Central memory CD4-positive, alpha-beta T cell (primary cell): ENCODE measurements around the gene SLTM.
A peak's percentile ranks its signal among the peaks of the same experiment; 100 is the strongest.
"Not testable (repeated sequence)": the region's sequence is repeated elsewhere in the genome, so short reads cannot be mapped to it uniquely, and the experiment has no call there.

Source experiments
- DNase-seq: peaks from one replicate; pipeline ENCODE4 v3.0.0; 2022
- total RNA-seq, 3 experiments: gene quantifications; one replicate each; lab custom pipeline; 2026; lab: John Stamatoyannopoulos, UW

SLTM gene
- total RNA-seq = 241 to 260 (median 246) reads per million in 3 experiments

DNA sequence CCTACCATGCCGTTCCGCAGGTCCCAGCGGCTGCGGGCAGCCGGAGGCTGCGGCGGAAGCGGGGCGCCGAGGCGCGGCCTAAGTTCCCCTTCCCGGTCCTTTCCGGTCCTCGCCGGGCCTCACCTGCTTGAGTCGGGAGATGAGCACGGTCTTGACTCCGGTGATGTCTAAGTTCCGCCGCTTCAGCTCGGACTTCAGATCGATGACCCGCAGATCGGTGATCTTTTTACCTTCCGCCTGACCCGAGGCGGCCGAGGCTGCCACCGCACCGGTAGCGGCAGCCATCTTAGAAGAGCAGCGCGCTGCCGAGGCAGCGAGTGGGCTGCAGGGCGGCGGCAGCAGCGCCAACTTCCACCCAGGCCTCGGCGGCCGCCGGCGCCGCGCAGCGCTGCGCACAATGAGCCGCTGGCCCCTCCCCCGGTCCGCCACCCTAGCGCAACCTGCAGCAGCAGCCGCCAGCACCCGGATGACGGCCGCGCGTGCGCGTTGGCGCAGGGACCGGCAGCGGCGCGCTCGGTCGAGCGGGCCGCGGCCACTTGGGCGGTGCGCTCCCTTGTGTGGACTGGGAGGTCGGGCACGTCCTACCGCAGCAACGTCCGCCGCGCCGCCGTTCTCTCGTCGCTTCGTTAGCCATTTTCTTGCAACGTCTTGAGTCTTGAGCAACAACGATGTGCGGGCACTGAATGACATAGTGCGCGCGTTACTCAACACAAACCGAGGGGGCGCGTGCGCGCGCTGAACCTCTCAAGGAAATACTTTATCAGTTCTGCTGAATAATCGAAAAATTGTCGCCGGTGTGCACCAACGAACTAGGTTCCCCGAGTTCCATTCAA is at the start of gene SLTM:
SLTM (minus strand) TSS at position 399 of the 833 bp plus-strand sequence; CDS start at position 285, 114 bp downstream.
- DNase-seq = peak; percentile 93

- DNase-seq = no peak
Observed at GRCh38 chr15:58983261-58983660, 49.8 kb upstream of the SLTM start.

DNA sequence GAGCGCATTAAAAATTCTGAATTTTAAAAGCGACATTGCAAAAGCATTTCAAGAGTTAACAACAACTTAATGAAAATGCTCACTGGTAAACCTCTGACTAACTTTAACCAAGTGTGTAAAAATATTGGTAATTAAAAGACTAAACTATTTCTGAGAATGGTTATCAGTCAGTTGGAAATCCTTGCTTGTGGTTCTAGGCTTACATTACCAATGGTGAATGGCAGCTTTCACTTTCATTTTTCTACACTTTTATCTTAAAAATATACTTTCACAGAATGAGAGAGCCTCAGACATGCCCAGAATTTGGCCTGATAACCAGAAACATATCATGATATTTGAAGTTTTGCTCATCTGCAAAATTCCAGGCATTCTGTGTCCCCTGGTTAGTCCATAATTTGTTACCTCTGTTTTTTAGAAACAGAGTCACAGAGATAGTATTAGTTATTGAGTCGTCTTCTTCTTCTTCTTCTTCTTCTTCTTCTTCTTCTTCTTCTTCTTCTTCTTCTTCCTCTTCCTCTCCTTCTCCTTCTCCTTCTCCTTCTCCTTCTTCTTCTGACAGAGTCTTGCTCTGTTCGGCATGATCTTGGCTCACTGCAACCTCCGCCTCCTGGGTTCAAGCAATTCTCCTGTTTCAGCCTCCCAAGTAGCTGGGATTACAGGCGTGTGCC is 48.5 kb upstream of the SLTM start:
- peak; percentile 30 for DNase-seq

DNA sequence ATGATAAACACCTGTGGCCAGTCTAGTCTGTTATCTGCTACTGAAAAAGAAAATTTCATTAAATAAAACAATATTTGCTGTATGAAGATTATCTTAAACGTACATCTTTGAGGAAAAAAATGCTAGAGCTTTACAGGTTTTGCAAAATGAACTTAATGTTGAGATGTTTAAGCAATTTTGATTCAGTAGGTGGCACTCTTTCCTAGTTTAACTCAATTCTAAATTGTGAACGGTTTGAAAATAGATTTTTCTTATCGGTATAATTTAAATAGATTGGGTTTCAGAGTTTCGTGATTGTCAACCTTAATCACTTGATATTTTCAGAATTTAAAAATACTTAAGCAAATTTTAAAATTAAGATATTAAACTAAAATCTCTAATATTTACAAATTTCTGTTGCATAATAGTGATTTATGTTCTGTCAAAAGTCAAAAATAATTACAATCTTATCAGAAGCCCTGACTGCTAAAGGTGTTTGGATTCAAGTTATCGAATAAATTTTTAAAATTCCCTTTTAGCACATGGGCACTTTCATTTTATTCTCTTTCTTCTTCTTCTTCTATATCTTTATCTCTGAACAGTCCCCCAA is 47.0 kb upstream of the SLTM start:
- peak; percentile 40 for DNase-seq

DNA sequence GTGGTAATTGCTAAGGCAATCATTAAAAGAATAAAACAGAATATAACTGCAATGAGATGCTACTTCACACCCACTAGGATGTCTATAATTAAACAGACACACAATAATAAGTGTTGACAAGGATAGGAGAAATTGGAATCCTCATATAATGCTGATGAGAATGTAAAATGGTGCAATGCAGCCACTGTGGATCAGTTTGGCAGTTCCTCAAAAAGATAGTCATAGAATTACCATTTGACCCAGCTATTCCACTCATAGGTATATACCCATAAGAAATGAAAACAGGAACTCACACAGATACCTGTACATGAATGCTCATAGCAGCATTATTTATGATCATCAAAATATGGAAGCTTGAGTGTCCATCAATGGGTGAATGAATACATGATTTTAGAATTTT is 44.4 kb upstream of the SLTM start:
- DNase-seq = no peak

GRCh38 chr15:58967479-58967878 is 34.0 kb upstream of the SLTM start:
- DNase-seq = no peak

- DNase-seq = no peak
Observed at GRCh38 chr15:58966698-58967097, 33.2 kb upstream of the SLTM start.

DNA sequence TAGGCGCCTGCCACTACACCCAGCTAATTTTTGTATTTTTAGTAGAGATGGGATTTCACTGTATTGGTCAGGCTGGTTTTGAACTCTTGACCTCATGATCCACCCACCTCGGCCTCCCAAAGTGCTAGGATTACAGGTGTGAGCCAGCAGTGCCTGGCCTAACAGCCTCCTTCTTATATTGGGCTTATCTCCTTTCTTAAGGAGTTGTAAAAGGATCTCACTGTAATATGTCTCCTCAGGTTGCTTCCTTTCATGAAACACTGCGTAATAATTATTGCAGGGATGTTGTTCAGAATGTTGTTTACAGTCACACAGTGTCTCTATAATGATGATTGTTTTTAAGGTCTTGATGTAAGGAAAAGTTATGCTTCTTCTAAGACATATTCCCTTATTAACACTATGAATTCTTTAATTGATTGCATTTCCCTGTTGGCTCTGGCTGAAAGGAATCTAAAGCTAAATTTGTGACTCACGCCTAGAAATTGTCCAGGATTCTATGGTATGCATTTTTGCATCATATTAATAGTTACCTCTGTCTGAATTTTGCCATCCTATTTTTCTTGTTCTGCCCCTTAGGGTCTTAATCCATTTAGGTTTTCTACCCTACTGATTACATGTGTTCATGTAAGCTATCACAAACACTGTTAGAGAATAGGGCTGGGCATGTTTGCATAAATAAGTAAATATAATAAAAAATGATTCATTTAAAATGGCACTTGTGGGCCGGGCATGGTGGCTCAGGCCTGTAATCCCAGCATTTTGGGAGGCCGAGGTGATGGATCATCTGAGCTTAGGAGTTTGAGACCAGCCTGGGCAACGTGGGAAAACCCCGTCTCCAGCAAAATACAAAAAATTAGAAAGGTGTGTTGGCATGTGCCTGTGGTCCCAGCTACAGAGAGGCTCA is 29.4 kb upstream of the SLTM start:
- DNase-seq = no peak

DNA sequence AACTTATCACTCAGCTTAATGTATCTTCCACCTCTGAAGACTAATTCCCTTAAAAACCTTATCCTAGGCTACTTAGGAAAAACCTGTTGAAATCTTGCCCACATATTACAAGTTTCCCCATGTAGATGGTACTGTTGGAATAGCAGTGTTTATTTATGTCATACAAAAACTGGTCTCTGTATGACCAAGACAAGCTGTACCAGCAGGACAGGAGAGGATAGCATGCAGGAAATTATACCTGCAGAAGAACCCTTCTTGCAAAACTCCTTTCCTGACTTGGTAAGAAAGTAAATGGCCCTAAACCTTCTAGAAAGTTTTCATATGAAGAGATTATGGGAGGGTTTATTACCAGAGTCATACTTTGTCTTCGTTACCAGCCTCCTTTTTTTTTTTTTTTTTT is 28.7 kb upstream of the SLTM start:
- DNase-seq = no peak

GRCh38 chr15:58958811-58959210 is 25.3 kb upstream of the SLTM start:
- no peak for DNase-seq

DNA sequence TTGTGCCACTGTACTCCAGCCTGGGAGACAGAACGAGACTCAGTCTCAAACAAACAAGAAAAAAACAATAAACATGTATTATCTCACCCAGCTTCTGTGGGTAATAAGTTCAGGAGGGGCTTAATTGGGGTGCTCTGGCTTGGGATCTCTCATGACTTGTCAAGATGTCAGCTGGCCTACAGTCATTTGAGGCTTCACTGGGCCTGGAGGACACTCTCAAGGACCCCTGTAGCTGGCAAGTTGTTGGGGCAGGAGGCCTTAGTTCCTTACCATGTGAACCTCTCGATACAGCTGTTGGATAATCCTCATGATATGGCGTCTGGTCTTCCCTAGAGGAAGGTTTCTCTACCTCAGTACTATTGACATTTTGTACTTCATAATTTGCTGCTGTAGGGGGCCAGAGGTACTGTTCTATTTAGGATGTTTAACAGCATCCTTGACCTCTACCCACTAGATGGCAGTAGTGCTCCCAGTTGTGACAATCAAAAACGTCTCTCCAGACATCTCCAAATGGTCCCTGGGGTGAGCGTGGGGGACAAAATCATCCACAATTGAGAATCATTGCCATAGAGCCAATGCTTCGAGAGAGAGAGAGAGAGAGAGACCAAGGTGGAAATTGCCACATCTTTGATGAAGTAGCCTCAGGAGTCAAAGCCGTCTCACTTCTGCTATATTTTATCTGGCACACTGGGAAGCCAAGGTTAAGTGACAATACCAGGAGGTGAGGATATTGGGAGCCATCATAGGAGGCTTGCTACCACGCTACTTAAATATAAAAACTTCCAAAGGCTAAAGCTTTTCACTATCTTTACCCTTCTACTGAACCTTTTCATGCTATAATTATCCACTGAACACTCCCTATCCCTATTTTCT is 23.9 kb upstream of the SLTM start:
- DNase-seq = peak; percentile 54

DNA sequence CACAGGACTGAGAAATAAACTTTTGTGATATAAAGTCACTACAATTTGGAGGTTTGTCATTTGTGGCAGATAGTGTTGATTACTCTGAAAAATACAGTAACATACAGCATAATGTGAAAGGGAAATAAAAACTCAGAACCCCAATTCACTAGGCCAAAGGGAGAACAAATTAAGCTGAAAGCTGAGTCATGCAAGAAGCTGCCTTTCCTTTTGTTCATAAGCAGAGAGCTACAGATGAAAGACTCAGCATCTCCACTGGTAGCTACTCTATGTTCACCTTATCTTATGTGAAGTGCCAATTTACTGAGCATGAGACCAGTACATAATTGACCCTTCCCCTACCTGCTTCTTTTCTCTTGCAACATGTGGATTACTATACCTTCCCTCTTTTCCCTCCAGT is 19.3 kb upstream of the SLTM start:
- DNase-seq = no peak

DNA sequence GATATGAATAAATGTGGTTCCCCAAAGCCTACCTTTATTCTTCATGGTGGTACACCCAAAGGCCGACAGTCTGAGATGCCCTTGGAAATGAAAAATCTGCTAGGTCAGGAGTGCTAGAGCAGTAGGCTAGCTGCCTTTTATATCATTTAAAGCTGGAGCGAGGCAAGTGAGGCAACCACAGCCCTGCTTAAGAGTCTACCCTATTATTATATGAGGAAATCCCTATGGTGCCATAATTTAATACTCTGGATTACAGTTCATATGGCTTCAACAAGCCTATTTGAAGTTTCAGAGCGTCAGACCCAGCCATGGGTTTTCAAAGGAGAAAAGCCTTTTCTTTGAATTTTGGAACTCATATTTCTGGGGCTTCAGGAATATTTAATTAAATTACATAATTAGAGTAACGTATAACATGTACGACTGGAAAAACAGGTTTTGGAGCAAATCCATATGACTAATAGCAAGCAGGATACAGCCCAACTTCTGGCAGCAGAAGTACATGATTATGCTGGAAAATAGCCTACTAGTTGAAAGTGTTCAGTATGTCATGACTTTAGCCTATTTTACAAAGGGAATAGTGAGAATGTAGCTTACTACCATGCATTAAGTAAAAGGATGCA is 18.0 kb upstream of the SLTM start:
- DNase-seq = no peak

DNA sequence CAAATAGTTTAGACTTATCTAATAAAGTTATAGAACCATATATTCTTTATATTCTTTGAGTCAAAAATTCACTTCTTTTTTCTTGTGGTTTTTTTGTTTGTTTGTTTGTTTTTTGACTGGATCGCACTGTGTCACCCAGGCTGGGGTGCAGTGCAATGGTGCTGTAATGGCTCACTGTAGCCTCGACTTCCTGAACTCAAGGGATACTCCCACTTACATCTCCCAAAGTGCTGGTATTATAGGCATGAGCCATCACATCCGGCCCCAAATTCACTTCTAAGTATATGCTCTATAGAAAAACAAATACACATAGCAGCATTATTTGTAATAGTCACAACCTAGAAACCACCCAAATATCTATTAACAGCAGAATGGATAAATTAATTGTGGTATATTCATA is 13.7 kb upstream of the SLTM start:
- DNase-seq = no peak

GRCh38 chr15:58934974-58935373 is 1.5 kb upstream of the SLTM start:
- DNase-seq = not testable (repeated sequence)

- no peak for DNase-seq
Observed at GRCh38 chr15:58934521-58934920, 1.0 kb upstream of the SLTM start.

- no peak for DNase-seq
Observed at GRCh38 chr15:58934114-58934447, 602 bp upstream of the SLTM start.

DNA sequence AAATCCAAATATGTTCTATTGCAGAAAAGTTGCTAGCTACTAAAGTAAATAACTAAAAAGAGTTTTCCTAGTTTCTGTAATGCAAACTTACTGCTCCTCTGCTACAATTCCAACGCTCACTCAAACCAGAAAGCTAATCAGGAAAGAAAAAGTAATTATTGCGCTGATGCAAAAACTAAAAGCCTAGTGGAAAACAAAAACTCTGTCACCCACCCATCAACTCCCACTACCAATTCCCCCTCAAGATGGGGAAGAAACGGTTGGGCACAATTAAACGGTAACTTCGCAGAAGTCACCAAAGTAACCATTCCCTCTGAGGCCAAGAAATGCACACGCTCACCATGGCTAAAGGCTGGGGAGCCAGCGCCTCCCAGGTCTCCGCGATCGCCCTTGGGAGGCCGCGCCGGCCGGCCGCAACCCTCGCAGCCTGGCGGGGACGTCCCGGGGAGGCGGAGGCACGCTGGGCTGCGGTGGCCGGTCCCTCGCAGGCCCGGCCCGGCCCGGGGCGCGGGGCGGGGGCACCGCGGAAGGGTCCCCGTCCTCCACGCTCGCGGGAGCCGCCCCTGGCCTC is 684 bp downstream of the SLTM start:
- DNase-seq = no peak

DNA sequence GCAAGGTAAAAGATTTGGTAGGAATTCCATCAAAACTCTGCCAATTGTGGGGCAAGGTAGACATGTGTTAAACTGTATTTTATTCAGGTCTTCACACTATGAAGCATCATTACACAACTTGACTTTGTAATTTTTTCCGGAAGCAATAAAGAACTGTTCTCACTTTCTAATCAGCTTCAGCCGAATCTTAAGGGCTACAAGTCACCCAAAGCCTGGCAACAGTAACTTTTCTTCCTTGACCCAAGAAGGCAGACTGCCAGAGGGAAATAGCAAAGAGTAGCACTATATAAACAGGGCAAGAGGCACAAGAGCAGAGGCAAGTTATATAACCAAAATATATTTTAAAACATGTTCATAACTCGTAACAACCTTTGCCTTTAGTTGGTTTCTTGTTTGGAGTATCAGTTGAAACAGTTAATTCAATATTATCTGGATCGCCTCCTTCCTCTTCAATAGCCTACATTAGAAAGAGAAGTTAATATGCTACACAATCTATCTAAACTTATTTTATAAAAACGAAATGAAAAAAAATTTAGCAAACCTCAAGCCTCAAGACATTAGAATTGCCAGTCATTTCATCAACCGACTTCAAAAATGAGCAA is 1.4 kb downstream of the SLTM start:
- DNase-seq = no peak

- no peak for DNase-seq
Observed at GRCh38 chr15:58929891-58930416, 3.5 kb downstream of the SLTM start.
